H9 (cell line): Measurements from ENCODE around the gene SPATA2. TPM values are rescaled to one million over a fixed set of nuclear protein-coding genes. Genes with fewer than 3 reads are reported as not detected.
A peak's percentile ranks its signal among the peaks of the same experiment; 100 is the strongest.

Experiments used
- DNase-seq: peaks from one replicate; pipeline ENCODE4 v3.0.0-alpha.2; 2017
- H2AFZ ChIP-seq: one replicate; pipeline ENCODE4 v1.6.1; 2013; ENCODE audit warnings: mild to moderate bottlenecking, low read length, control low read depth, moderate library complexity
- H2AK5ac ChIP-seq: 2 replicates; pipeline ENCODE4 v1.6.1; 2013; ENCODE audit warnings: low read length, control low read depth, mixed read lengths; ENCODE audit not compliant: insufficient read length
- H2BK120ac ChIP-seq: one replicate; pipeline ENCODE4 v1.6.1; 2013; ENCODE audit warnings: low read depth, mild to moderate bottlenecking, low read length, control low read depth, inconsistent platforms; ENCODE audit not compliant: poor library complexity, severe bottlenecking
- H2BK12ac ChIP-seq: 2 replicates; pipeline ENCODE4 v1.6.1; 2013; ENCODE audit warnings: low read length, control low read depth, mixed read lengths, low read depth; ENCODE audit not compliant: insufficient read length
- H2BK15ac ChIP-seq: 2 replicates; pipeline ENCODE4 v1.6.1; 2013; ENCODE audit warnings: low read depth, low read length, control low read depth
- H2BK20ac ChIP-seq: one replicate; pipeline ENCODE4 v1.6.1; 2013; ENCODE audit warnings: low read depth, mild to moderate bottlenecking, low read length, control low read depth, inconsistent platforms; ENCODE audit not compliant: poor library complexity, severe bottlenecking
- H2BK5ac ChIP-seq: 2 replicates; pipeline ENCODE4 v1.6.1; 2013; ENCODE audit warnings: low read length, control low read depth, mixed read lengths; ENCODE audit not compliant: insufficient read length
- H3K14ac ChIP-seq: 2 replicates; pipeline ENCODE4 v1.6.1; 2013; ENCODE audit warnings: low read length, control low read depth; ENCODE audit not compliant: insufficient read depth
- H3K18ac ChIP-seq: 2 replicates; pipeline ENCODE4 v1.6.1; 2013; ENCODE audit warnings: low read depth, mild to moderate bottlenecking, mixed read lengths, low read length, control low read depth; ENCODE audit not compliant: insufficient read length
- H3K23ac ChIP-seq: 2 replicates; pipeline ENCODE4 v1.6.1; 2013; ENCODE audit warnings: low read length, control low read depth, mixed read lengths, low read depth; ENCODE audit not compliant: insufficient read length
- H3K23me2 ChIP-seq: 2 replicates; pipeline ENCODE4 v1.6.1; 2013; ENCODE audit warnings: low read depth, mild to moderate bottlenecking, mixed read lengths, low read length, control low read depth; ENCODE audit not compliant: insufficient read length, poor library complexity, severe bottlenecking
- H3K27ac ChIP-seq: 2 replicates; pipeline ENCODE4 v1.5.1; 2013; ENCODE audit warnings: low read length, control low read depth, mixed read lengths, low read depth; ENCODE audit not compliant: insufficient read length
- H3K27me3 ChIP-seq: 2 replicates; pipeline ENCODE4 v1.6.1; 2013; ENCODE audit warnings: low read length, control low read depth, inconsistent platforms; ENCODE audit not compliant: insufficient read depth
- H3K4ac ChIP-seq: 2 replicates; pipeline ENCODE4 v1.6.1; 2013; ENCODE audit warnings: low read depth, mild to moderate bottlenecking, control low read depth, inconsistent platforms, low read length, moderate library complexity
- H3K4me1 ChIP-seq: 2 replicates; pipeline ENCODE4 v1.6.1; 2013; ENCODE audit warnings: low read length, control low read depth, inconsistent platforms; ENCODE audit not compliant: insufficient read depth
- H3K4me2 ChIP-seq: 2 replicates; pipeline ENCODE4 v1.6.1; 2013; ENCODE audit warnings: low read length, control low read depth, mixed read lengths; ENCODE audit not compliant: insufficient read length, insufficient read depth
- H3K56ac ChIP-seq: 2 replicates; pipeline ENCODE4 v1.6.1; 2013; ENCODE audit warnings: low read depth, mild to moderate bottlenecking, mixed read lengths, low read length, control low read depth; ENCODE audit not compliant: insufficient read length
- H3K79me1 ChIP-seq: 2 replicates; pipeline ENCODE4 v1.6.1; 2013; ENCODE audit warnings: low read depth, mild to moderate bottlenecking, moderate library complexity, low read length, control low read depth, inconsistent platforms; ENCODE audit not compliant: insufficient read depth, poor library complexity, severe bottlenecking
- H3K79me2 ChIP-seq: 2 replicates; pipeline ENCODE4 v1.6.1; 2013; ENCODE audit warnings: low read length, control low read depth, inconsistent platforms; ENCODE audit not compliant: insufficient read depth
- H3K9ac ChIP-seq: 2 replicates; pipeline ENCODE4 v1.6.1; 2013; ENCODE audit warnings: low read length, control low read depth, mixed read lengths; ENCODE audit not compliant: insufficient read length; ENCODE audit errors: extremely low read depth
- H3K9me3 ChIP-seq: one replicate; pipeline ENCODE4 v1.6.1; 2013; ENCODE audit warnings: low read depth, low read length, inconsistent platforms; ENCODE audit not compliant: control insufficient read depth
- H3T11ph ChIP-seq: one replicate; pipeline ENCODE4 v1.6.1; 2013; ENCODE audit warnings: mild to moderate bottlenecking, low read length, control low read depth, inconsistent platforms
- H4K20me1 ChIP-seq: one replicate; pipeline ENCODE4 v1.6.1; 2013; ENCODE audit not compliant: control insufficient read depth, insufficient read length, insufficient read depth
- H4K5ac ChIP-seq: 2 replicates; pipeline ENCODE4 v1.6.1; 2013; ENCODE audit warnings: low read depth, mild to moderate bottlenecking, mixed read lengths, low read length, control low read depth; ENCODE audit not compliant: insufficient read length
- H4K8ac ChIP-seq: replicated peaks from 2 replicates; pipeline ENCODE4 v1.6.1; 2013; ENCODE audit warnings: low read length, control low read depth, mixed read lengths, low read depth; ENCODE audit not compliant: insufficient read length
- H4K91ac ChIP-seq: 2 replicates; pipeline ENCODE4 v1.6.1; 2013; ENCODE audit warnings: low read depth, mild to moderate bottlenecking, moderate library complexity, mixed read lengths, low read length, control low read depth; ENCODE audit not compliant: insufficient read length
- H3K27ac Mint-ChIP-seq, 3 experiments: 2 replicates in 2 of 3; 3 replicates in 1 of 3; pipeline ENCODE4 v1.8.0; 2020 to 2021; ENCODE audit warnings: mixed read lengths in 3 of 3, mild to moderate bottlenecking in 1 of 3, moderate library complexity in 1 of 3
- H3K27me3 Mint-ChIP-seq: 2 replicates; pipeline ENCODE4 v1.8.0; 2021; ENCODE audit warnings: low read depth, mild to moderate bottlenecking, moderate library complexity, mixed read lengths
- H3K36me3 Mint-ChIP-seq, 3 experiments: 2 replicates in 2 of 3; 3 replicates in 1 of 3; pipeline ENCODE4 v1.8.0; 2020 to 2021; ENCODE audit warnings: low read depth in 3 of 3, mixed read lengths in 3 of 3; ENCODE audit not compliant: insufficient read depth in 1 of 3
- H3K4me1 Mint-ChIP-seq, 2 experiments: 2 replicates each; pipeline ENCODE4 v1.8.0; 2020; ENCODE audit warnings: mixed read lengths in 2 of 2
- H3K4me3 Mint-ChIP-seq, 2 experiments: 2 replicates in 1 of 2; 3 replicates in 1 of 2; pipeline ENCODE4 v1.8.0; 2020 to 2021; ENCODE audit warnings: mild to moderate bottlenecking in 2 of 2, mixed read lengths in 2 of 2, moderate library complexity in 1 of 2
- H3K9me3 Mint-ChIP-seq, 2 experiments: 2 replicates in 1 of 2; 3 replicates in 1 of 2; pipeline ENCODE4 v1.8.0; 2020; ENCODE audit warnings: mild to moderate bottlenecking in 2 of 2, mixed read lengths in 2 of 2, moderate library complexity in 1 of 2
- WGBS: extraction: QIAGEN DNeasy Blood & Tissue Kit; methylation state at CpG from one replicate; pipeline ENCODE4 v1.1.7; 2013; ENCODE audit warnings: missing lambda C conversion rate, low lambda C conversion rate, mixed read lengths; ENCODE audit not compliant: insufficient read length; ENCODE audit errors: extremely low coverage; 5-methylcytosine and 5-hydroxymethylcytosine counted together
- total RNA-seq: library from RNA; stranded (reverse); gene quantifications from 2 replicates; pipeline ENCODE4 v1.2.1, GENCODE V29; 2021
- TF ChIP-seq, protein P1 (sequence below): fragments of 200-600 bp; sonication (generic); conservative IDR thresholded peaks from 3 replicates; pipeline ENCODE4 v1.8.0; 2021; ENCODE audit warnings: antibody characterized with exemption, mild to moderate bottlenecking

The SPATA2 gene
- total RNA-seq, 1 experiment from 2014 or later, result 9.6 TPM

DNA sequence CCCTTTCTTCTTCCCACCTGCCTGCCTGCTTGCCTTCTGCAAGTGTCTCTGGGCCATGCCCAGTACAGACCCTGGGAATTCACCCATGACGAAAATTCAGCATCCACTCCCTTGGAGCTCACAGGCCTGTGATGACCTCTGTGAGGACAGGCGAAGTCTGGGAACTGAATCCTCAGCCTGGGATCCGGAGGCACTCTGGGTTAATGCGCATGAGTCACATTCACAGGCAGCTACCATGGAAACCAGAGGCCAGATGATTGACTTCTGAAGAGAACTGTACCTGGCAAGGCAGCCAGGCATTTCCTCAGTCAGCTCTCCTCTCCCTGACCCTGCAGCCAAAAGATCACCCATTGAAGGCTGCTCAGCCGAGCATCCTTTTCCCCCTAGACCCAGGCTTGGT is 61.7 kb downstream of the SPATA2 start:
- H3K27ac Mint-ChIP-seq, result peak overlapping the region; percentile 4 to 85 (median 82); a peak in 6 of 7 replicates
- WGBS, result no CpG with 5 or more reads among the region's 5 CpGs

More for the DNA sequence above, 61.7 kb downstream of the SPATA2 start:
- H4K5ac ChIP-seq, result no peak overlapping the region
- no peak overlapping the region for H3K27ac ChIP-seq
- H3K56ac ChIP-seq, result no peak overlapping the region
- no peak overlapping the region for H2BK15ac ChIP-seq
- no peaks in the 10 kb centered on the region for H3K27me3 Mint-ChIP-seq
- H2AFZ ChIP-seq, result no peak overlapping the region
- no peak overlapping the region for H3K4me2 ChIP-seq
- no peak overlapping the region for H4K91ac ChIP-seq
- no peak overlapping the region for H3K14ac ChIP-seq
- no peaks in the 10 kb centered on the region for H3K79me1 ChIP-seq
- H3T11ph ChIP-seq, result no peak overlapping the region
- peaks cover 3% of the 10 kb centered on the region; the same call in 1 of the 2 replicates for H3K4me1 ChIP-seq
- no peak overlapping the region for H3K23ac ChIP-seq
- H2BK12ac ChIP-seq, result no peak overlapping the region
- no peaks in the 10 kb centered on the region for H3K27me3 ChIP-seq
- no peak overlapping the region for H2BK20ac ChIP-seq
- H2AK5ac ChIP-seq, result no peak overlapping the region
- no peaks in the 10 kb centered on the region for H4K20me1 ChIP-seq
- no peak overlapping the region for H3K9ac ChIP-seq
- no peaks in the 10 kb centered on the region for H3K9me3 Mint-ChIP-seq
- no peak overlapping the region for H2BK120ac ChIP-seq
- H2BK5ac ChIP-seq, result no peak overlapping the region
- H3K36me3 Mint-ChIP-seq, result peaks cover 0 to 9% (median 6%) of the 10 kb centered on the region in 3 experiments; a peak in 5 of 7 replicates
- H3K4ac ChIP-seq, result no peak overlapping the region
- H3K18ac ChIP-seq, result no peak overlapping the region
- peak overlapping the region in 1 of 2 experiments; percentile 24; a peak in 1 of 5 replicates for H3K4me3 Mint-ChIP-seq
- no peak overlapping the region for H4K8ac ChIP-seq
- H3K23me2 ChIP-seq, result no peaks in the 10 kb centered on the region
- peak; percentile 64 for DNase-seq
- peaks cover 23 to 47% of the 10 kb centered on the region in 2 experiments for H3K4me1 Mint-ChIP-seq
- H3K9me3 ChIP-seq, result no peaks in the 10 kb centered on the region
- no peaks in the 10 kb centered on the region for H3K79me2 ChIP-seq
- TF ChIP-seq, protein P1, sequence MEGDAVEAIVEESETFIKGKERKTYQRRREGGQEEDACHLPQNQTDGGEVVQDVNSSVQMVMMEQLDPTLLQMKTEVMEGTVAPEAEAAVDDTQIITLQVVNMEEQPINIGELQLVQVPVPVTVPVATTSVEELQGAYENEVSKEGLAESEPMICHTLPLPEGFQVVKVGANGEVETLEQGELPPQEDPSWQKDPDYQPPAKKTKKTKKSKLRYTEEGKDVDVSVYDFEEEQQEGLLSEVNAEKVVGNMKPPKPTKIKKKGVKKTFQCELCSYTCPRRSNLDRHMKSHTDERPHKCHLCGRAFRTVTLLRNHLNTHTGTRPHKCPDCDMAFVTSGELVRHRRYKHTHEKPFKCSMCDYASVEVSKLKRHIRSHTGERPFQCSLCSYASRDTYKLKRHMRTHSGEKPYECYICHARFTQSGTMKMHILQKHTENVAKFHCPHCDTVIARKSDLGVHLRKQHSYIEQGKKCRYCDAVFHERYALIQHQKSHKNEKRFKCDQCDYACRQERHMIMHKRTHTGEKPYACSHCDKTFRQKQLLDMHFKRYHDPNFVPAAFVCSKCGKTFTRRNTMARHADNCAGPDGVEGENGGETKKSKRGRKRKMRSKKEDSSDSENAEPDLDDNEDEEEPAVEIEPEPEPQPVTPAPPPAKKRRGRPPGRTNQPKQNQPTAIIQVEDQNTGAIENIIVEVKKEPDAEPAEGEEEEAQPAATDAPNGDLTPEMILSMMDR, result no peak

Other genes starting within 250 kb of the SPATA2 start
- gene B4GALT5, start 201.7 kb downstream of the SPATA2 start, total RNA-seq, result 75.9 and 77.0 TPM in 2 replicates
- gene SLC9A8, start 102.7 kb downstream of the SPATA2 start, total RNA-seq, result 7.5 and 7.9 TPM in 2 replicates
- 73.4 and 75.5 TPM in 2 replicates for gene RNF114, start 20.9 kb upstream of the SPATA2 start, total RNA-seq
- 6.4 and 7.0 TPM in 2 replicates for gene SNAI1, start 67.5 kb upstream of the SPATA2 start, total RNA-seq
- 152 and 165 TPM in 2 replicates for gene UBE2V1, start 197.6 kb upstream of the SPATA2 start, total RNA-seq
- 29.3 and 32.4 TPM in 2 replicates for gene PEDS1, start 238.2 kb upstream of the SPATA2 start, total RNA-seq